ENCODE data around the gene FHDC1.
A peak's percentile ranks its signal among the peaks of the same experiment; 100 is the strongest.

Gene FHDC1

GRCh38 chr4:153008578-153009199 is 72.6 kb downstream of the FHDC1 start:
- H3K4me3 Mint-ChIP-seq, result no peak overlapping the region
- no peaks in the 10 kb centered on the region for H3K4me1 Mint-ChIP-seq
- ATAC-seq (no peak), DNase-seq (no peak)
- no peaks in the 10 kb centered on the region for H3K9me3 Mint-ChIP-seq
- no peaks in the 10 kb centered on the region for H3K36me3 Mint-ChIP-seq (ENCODE audit: low read depth)
- no peaks in the 10 kb centered on the region for H3K27me3 Mint-ChIP-seq
- no peak overlapping the region for H3K27ac Mint-ChIP-seq

GRCh38 chr4:153010146-153010545 is 74.0 kb downstream of the FHDC1 start:
- Mint-ChIP-seq H3K9me3 (no peaks in the 10 kb centered on the region), H3K36me3 (ENCODE audit: low read depth) (no peaks in the 10 kb centered on the region), H3K27ac (no peak overlapping the region), H3K4me3 (no peak overlapping the region), H3K4me1 (no peaks in the 10 kb centered on the region), H3K27me3 (no peaks in the 10 kb centered on the region)
- no peak for ATAC-seq
- no peak for DNase-seq

GRCh38 chr4:153013202-153013977 is 77.3 kb downstream of the FHDC1 start:
- ATAC-seq (no peak), DNase-seq (no peak)
- Mint-ChIP-seq H3K4me1 (no peaks in the 10 kb centered on the region), H3K9me3 (no peaks in the 10 kb centered on the region), H3K4me3 (no peak overlapping the region), H3K27me3 (no peaks in the 10 kb centered on the region), H3K27ac (no peak overlapping the region), H3K36me3 (ENCODE audit: low read depth) (no peaks in the 10 kb centered on the region)

DNA sequence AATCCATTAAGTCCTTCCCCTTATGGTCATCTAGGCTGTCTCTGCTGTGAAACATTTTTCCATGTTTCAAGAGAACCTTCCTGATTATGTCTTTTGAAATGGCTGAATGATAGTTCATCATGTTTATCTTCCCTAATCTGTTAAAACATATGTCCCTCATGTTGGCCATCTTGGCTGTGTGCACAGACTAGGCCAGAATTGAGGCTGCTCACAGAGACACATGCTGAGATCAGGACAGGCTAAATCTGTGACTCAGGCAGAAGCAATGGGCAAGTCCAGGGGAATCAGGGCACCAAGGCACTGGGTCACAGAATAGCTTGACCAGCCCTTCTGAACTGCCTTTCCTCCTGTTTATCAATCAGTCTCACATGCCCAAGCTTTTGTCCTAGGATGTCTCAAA is 78.3 kb downstream of the FHDC1 start:
- H3K9me3 Mint-ChIP-seq, result no peaks in the 10 kb centered on the region
- no peaks in the 10 kb centered on the region for H3K27me3 Mint-ChIP-seq
- H3K36me3 Mint-ChIP-seq (ENCODE audit: low read depth), result no peaks in the 10 kb centered on the region
- ATAC-seq (no peak), DNase-seq (no peak)
- no peak overlapping the region for H3K4me3 Mint-ChIP-seq
- H3K4me1 Mint-ChIP-seq, result no peaks in the 10 kb centered on the region
- H3K27ac Mint-ChIP-seq, result no peak overlapping the region

GRCh38 chr4:153016592-153016991 is 80.5 kb downstream of the FHDC1 start:
- H3K9me3 Mint-ChIP-seq, result no peaks in the 10 kb centered on the region
- H3K4me3 Mint-ChIP-seq, result no peak overlapping the region

DNA sequence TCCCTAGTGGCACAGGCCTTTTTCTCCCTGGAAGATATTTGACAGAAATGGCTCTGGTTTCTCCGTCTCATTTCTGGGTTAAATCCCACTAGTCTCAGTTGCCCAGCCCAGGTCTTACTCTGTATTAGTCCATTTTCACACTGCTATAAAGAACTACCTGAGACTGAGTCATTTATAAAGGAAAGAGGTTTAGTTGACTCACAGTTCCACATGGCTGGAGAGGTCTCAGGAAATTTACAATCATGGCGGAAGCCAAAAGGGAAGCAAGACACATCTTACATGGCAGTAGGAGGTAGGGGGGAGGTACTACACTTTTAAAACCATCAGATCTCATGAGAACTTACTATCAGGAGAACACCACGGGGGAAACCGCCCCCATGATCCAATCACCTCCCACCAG is 81.9 kb downstream of the FHDC1 start:
- H3K4me3 Mint-ChIP-seq, result no peak overlapping the region
- no peaks in the 10 kb centered on the region for H3K36me3 Mint-ChIP-seq (ENCODE audit: low read depth)
- no peaks in the 10 kb centered on the region for H3K4me1 Mint-ChIP-seq
- H3K27me3 Mint-ChIP-seq, result no peaks in the 10 kb centered on the region
- ATAC-seq (no peak), DNase-seq (no peak)
- no peaks in the 10 kb centered on the region for H3K9me3 Mint-ChIP-seq
- no peak overlapping the region for H3K27ac Mint-ChIP-seq

More at GRCh38 chr4:153016592-153016991, 80.5 kb downstream of the FHDC1 start:
- no peaks in the 10 kb centered on the region for H3K4me1 Mint-ChIP-seq
- H3K27me3 Mint-ChIP-seq, result no peaks in the 10 kb centered on the region
- no peak for ATAC-seq
- no peaks in the 10 kb centered on the region for H3K36me3 Mint-ChIP-seq (ENCODE audit: low read depth)
- no peak for DNase-seq
- no peak overlapping the region for H3K27ac Mint-ChIP-seq

- Mint-ChIP-seq H3K4me1 (no peaks in the 10 kb centered on the region), H3K36me3 (ENCODE audit: low read depth) (no peaks in the 10 kb centered on the region), H3K27me3 (no peaks in the 10 kb centered on the region), H3K4me3 (no peak overlapping the region), H3K27ac (no peak overlapping the region), H3K9me3 (no peaks in the 10 kb centered on the region)
- ATAC-seq, result no peak
- DNase-seq, result no peak
Measured at GRCh38 chr4:153018684-153019083, 82.6 kb downstream of the FHDC1 start.

DNA sequence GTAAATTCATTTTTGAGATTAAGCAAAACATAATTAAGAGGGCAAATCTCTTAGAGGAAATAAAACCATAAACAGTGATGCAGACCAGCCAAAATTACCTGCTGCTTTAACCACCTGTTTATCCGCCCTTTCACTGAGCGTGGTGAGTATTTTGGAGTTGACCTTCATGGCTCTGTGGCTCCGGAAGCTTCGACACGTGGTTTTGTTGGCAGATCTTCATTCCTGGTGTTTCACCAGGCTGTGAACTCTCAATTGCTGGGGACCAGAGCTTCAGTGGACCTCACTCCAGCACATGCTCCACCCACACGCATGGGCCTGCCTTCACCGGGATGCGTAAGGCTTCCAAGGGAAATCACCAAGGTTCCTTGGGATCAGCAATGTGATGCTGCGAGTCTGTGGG is 83.8 kb downstream of the FHDC1 start:
- Mint-ChIP-seq H3K4me1 (no peaks in the 10 kb centered on the region), H3K4me3 (no peak overlapping the region), H3K27ac (no peak overlapping the region), H3K36me3 (ENCODE audit: low read depth) (no peaks in the 10 kb centered on the region), H3K27me3 (no peaks in the 10 kb centered on the region), H3K9me3 (no peaks in the 10 kb centered on the region)
- ATAC-seq, result no peak
- no peak for DNase-seq

- Mint-ChIP-seq H3K27ac (no peak overlapping the region), H3K36me3 (ENCODE audit: low read depth) (no peaks in the 10 kb centered on the region), H3K27me3 (no peaks in the 10 kb centered on the region), H3K4me3 (no peak overlapping the region), H3K4me1 (no peaks in the 10 kb centered on the region), H3K9me3 (no peaks in the 10 kb centered on the region)
- ATAC-seq (peak; percentile 34), DNase-seq (no peak)
Measured at GRCh38 chr4:153020457-153020856, 84.3 kb downstream of the FHDC1 start.

DNA sequence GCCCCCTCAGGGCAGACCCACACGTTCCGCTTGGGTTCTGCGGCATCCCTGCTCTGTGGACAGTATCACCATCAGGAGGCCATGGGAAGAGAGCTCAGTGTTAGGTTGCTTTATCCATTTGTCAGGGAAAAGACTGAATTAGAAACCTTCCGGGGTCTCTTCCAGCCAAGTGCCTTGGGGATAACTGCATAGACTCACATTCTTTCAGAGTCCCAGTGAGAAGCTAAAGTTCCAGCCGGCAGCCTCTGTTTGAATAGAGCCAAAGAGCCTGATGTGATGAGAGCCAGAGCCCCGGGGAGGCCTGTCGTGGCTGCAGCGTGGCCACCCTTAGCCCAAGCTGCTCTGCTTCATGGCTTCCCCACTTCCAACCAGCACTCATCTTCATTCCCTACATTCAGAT is 85.2 kb downstream of the FHDC1 start:
- no peaks in the 10 kb centered on the region for H3K36me3 Mint-ChIP-seq (ENCODE audit: low read depth)
- H3K9me3 Mint-ChIP-seq, result no peaks in the 10 kb centered on the region
- no peak overlapping the region for H3K27ac Mint-ChIP-seq
- no peaks in the 10 kb centered on the region for H3K27me3 Mint-ChIP-seq
- H3K4me3 Mint-ChIP-seq, result no peak overlapping the region
- no peak for ATAC-seq
- no peaks in the 10 kb centered on the region for H3K4me1 Mint-ChIP-seq
- no peak for DNase-seq

- DNase-seq (no peak), ATAC-seq (peak; percentile 22)
- H3K27me3 Mint-ChIP-seq, result no peaks in the 10 kb centered on the region
- H3K4me3 Mint-ChIP-seq, result no peak overlapping the region
- H3K9me3 Mint-ChIP-seq, result no peaks in the 10 kb centered on the region
- no peaks in the 10 kb centered on the region for H3K4me1 Mint-ChIP-seq
- H3K36me3 Mint-ChIP-seq (ENCODE audit: low read depth), result no peaks in the 10 kb centered on the region
- H3K27ac Mint-ChIP-seq, result no peak overlapping the region
Measured at GRCh38 chr4:153022241-153022715, 86.2 kb downstream of the FHDC1 start.

DNA sequence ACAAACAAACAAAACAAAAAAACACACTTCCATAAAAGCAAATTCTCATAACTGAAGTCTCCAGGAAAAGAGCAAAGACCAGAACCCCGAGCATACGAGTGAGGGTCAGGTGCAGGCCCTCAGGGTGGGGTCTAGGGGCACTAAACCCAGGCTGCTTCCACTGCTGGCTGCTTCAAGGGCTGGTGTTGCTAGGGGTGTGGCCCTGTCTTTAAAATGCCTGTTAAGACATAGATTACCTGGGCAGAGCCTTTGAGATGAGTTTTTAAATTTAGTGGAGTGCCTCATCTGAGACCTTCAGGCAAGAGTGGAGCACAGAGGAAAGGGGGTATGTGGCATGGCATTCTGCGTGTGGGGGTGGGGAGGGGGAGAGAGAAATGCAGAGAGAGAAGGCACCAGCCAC is 87.0 kb downstream of the FHDC1 start:
- no peaks in the 10 kb centered on the region for H3K36me3 Mint-ChIP-seq (ENCODE audit: low read depth)
- ATAC-seq (no peak), DNase-seq (no peak)
- H3K9me3 Mint-ChIP-seq, result no peaks in the 10 kb centered on the region
- H3K4me3 Mint-ChIP-seq, result no peak overlapping the region
- no peak overlapping the region for H3K27ac Mint-ChIP-seq
- no peaks in the 10 kb centered on the region for H3K4me1 Mint-ChIP-seq
- no peaks in the 10 kb centered on the region for H3K27me3 Mint-ChIP-seq

GRCh38 chr4:153023692-153024394 is 87.7 kb downstream of the FHDC1 start:
- H3K36me3 Mint-ChIP-seq (ENCODE audit: low read depth), result no peaks in the 10 kb centered on the region
- no peak for ATAC-seq
- H3K4me3 Mint-ChIP-seq, result no peak overlapping the region
- peaks cover 4% of the 10 kb centered on the region for H3K9me3 Mint-ChIP-seq
- H3K4me1 Mint-ChIP-seq, result no peaks in the 10 kb centered on the region
- no peak overlapping the region for H3K27ac Mint-ChIP-seq
- no peak for DNase-seq
- no peaks in the 10 kb centered on the region for H3K27me3 Mint-ChIP-seq

DNA sequence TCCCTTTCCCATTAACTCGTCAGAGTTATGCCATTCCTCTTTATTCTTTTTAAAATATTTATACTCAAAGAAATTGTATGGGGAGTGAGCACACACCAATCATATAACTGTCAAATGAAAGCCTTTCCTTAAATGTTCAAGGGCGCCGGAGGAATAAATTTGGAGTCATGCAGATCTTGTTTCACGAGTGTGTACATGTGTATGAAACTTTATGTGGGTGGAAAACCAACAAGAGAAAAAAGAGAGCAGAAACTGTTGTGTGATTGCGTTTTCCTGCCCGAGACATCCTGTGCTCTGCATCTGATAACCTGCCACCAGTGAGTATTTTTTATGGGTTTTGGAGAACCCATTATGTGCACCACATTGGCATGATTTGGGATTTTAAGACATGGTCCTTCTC is 88.3 kb downstream of the FHDC1 start:
- DNase-seq, result no peak
- Mint-ChIP-seq H3K9me3 (peaks cover 9% of the 10 kb centered on the region), H3K27ac (no peak overlapping the region), H3K4me3 (no peak overlapping the region), H3K27me3 (no peaks in the 10 kb centered on the region), H3K4me1 (no peaks in the 10 kb centered on the region), H3K36me3 (ENCODE audit: low read depth) (no peaks in the 10 kb centered on the region)
- ATAC-seq, result no peak

- DNase-seq, result no peak
- Mint-ChIP-seq H3K4me3 (no peak overlapping the region), H3K9me3 (peaks cover 13% of the 10 kb centered on the region), H3K27ac (no peak overlapping the region), H3K4me1 (no peaks in the 10 kb centered on the region), H3K27me3 (no peaks in the 10 kb centered on the region), H3K36me3 (ENCODE audit: low read depth) (peaks cover 4% of the 10 kb centered on the region)
- no peak for ATAC-seq
Measured at GRCh38 chr4:153025406-153025805, 89.3 kb downstream of the FHDC1 start.
